ENCODE measurements around the gene ADGRL1. TPM values are rescaled to one million over a fixed set of nuclear protein-coding genes. Genes with fewer than 3 reads are reported as not detected.
"Not testable (repeated sequence)": the region's sequence is repeated elsewhere in the genome, so short reads cannot be mapped to it uniquely, and the experiment has no call there.

Gene ADGRL1
- total and polyA plus RNA-seq, 9 of the 15 experiments (the other 6 are each of a cell fraction or from before 2014, with no cell fraction given) = 0.14 to 37.0 (median 8.6) TPM

GRCh38 chr19:14221345-14221744 lies 15.4 kb upstream of the ADGRL1 start:
- H3K4me2 ChIP-seq (ENCODE audit: insufficient read depth, low read length); intact Hi-C loops (cut with micrococcal nuclease); H3K4me3 ChIP-seq; in situ Hi-C loops (cut with MboI); H3K79me2 ChIP-seq (ENCODE audit: control insufficient read depth, insufficient read depth, low read length); BruUV-seq (replicated peaks); CTCF ChIA-PET (ENCODE audit: low intra/inter-chr PET ratio); H4K20me1 ChIP-seq (replicated peaks; ENCODE audit: control insufficient read depth, insufficient read depth, low read length); H3K9me1 ChIP-seq (ENCODE audit: control insufficient read depth, insufficient read depth, low read length); H3K27ac ChIP-seq (ENCODE audit: extremely low read depth, low read depth, low read length); H3K9me3 ChIP-seq (replicated peaks; ENCODE audit: control insufficient read depth, insufficient read depth, low read depth, low read length); H3K36me3 ChIP-seq (ENCODE audit: control insufficient read depth, insufficient read depth, low read length); H3K27me3 ChIP-seq (ENCODE audit: control insufficient read depth in 2 of 2, insufficient read depth in 2 of 2, low read length in 2 of 2); POLR2A ChIA-PET; H3K9ac ChIP-seq (ENCODE audit: insufficient read depth in 1 of 2, low read depth in 2 of 2, low read length in 2 of 2); TF ChIP-seq NR2C2 (CRISPR knock-in tag; IDR thresholded peaks at IDR 0.05); ATF1 (CRISPR knock-in tag; IDR thresholded peaks at IDR 0.05); JUND (tag; IDR thresholded peaks at IDR 0.05; ENCODE audit: borderline replicate concordance, low read depth, low read length): not testable (repeated sequence)
- DNase-seq (ENCODE audit: extremely low read depth in 1 of 4, low spot score in 3 of 4) (peak; percentile 21 to 70 (median 30)), ATAC-seq (peak; percentile 88), FAIRE-seq (peak; percentile 95)
- H3K4me1 ChIP-seq (replicated peaks in 1 of 2; ENCODE audit: control insufficient read depth in 2 of 2, insufficient read depth in 2 of 2, low read length in 2 of 2) = peaks cover 3 to 18% of the 10 kb centered on the region in 2 experiments; a peak in 4 of 5 replicates
- 3% methylated on average over 12 of the region's 19 CpGs for WGBS (ENCODE audit: insufficient coverage, low coverage, missing lambda C conversion rate)
- 0 out of 2 replicates have a peak overlapping the region, but pooled peaks have one; percentile 45 for H2AFZ ChIP-seq (ENCODE audit: low read depth, low read length)
- TF ChIP-seq MEIS2 (IDR thresholded peaks at IDR 0.05; ENCODE audit: partially characterized antibody) = peak; percentile 90
- peak; percentile 45; the same call in 1 of the 2 replicates for TF ChIP-seq SP1 (CRISPR knock-in tag; IDR thresholded peaks at IDR 0.05)
- 0 out of 2 replicates have a peak, but pooled peaks have one; percentile 31 for TF ChIP-seq SPI1 (IDR thresholded peaks at IDR 0.05; ENCODE audit: borderline replicate concordance, low read depth, low read length)
- peak; percentile 34 to 50 (median 45); a peak in 5 of 6 replicates for TF ChIP-seq CTCF (IDR thresholded peaks at IDR 0.05 in 2 of 3, conservative IDR thresholded peaks at IDR 0.05 in 1 of 3; ENCODE audit: insufficient read depth in 2 of 3, low read depth in 1 of 3, low read length in 3 of 3)
- peak; percentile 34 to 96; a peak in 2 of 4 replicates for TF ChIP-seq MAZ (CRISPR knock-in tag; conservative IDR thresholded peaks at IDR 0.05 in 1 of 2, IDR thresholded peaks at IDR 0.05 in 1 of 2)
- TF ChIP-seq NR2C2 (tag; IDR thresholded peaks at IDR 0.05) = peak; percentile 46; the same call in 1 of the 2 replicates
- peak; percentile 31; the same call in 1 of the 2 replicates for TF ChIP-seq ATF1 (tag; IDR thresholded peaks at IDR 0.05)
- peak; percentile 32; the same call in 1 of the 2 replicates for TF ChIP-seq CREM (IDR thresholded peaks at IDR 0.05; ENCODE audit: low read depth)
- TF ChIP-seq RAD21 (CRISPR knock-in tag; conservative IDR thresholded peaks at IDR 0.05 in 1 of 2, IDR thresholded peaks at IDR 0.05 in 1 of 2) = peak in 1 of 2 experiments; percentile 24; a peak in 1 of 4 replicates
- peak; percentile 84 for TF ChIP-seq PKNOX1 (IDR thresholded peaks at IDR 0.05)
- TF ChIP-seq NRF1 (conservative IDR thresholded peaks at IDR 0.05 in 1 of 2, IDR thresholded peaks at IDR 0.05 in 1 of 2) = peak in 1 of 2 experiments; percentile 21; a peak in 2 of 4 replicates
- TF ChIP-seq EGR1 (conservative IDR thresholded peaks at IDR 0.05) = peak; percentile 51
- 0 out of 2 replicates have a peak, but pooled peaks have one; percentile 30 for TF ChIP-seq POLR2G (IDR thresholded peaks at IDR 0.05; ENCODE audit: low read depth, low read length)
- TF ChIP-seq JUND (IDR thresholded peaks at IDR 0.05; ENCODE audit: borderline replicate concordance, low read depth, low read length) = peak; percentile 41
- TF ChIP-seq TFAP4 (CRISPR knock-in tag; IDR thresholded peaks at IDR 0.05; ENCODE audit: borderline replicate concordance) = peak; percentile 41; the same call in 1 of the 2 replicates
